Bronchial epithelial cell (primary cell): ENCODE results near the gene HMGCR. TPM values are rescaled to one million over a fixed set of nuclear protein-coding genes. Genes with fewer than 3 reads are reported as not detected.
A peak's percentile ranks its signal among the peaks of the same experiment; 100 is the strongest.

Experiments used
- DNase-seq: peaks from one replicate; pipeline ENCODE4 v3.0.0-alpha.2; 2010; ENCODE audit warnings: low read depth
- FAIRE-seq: peaks from 2 replicates; lab custom pipeline; 2011; peaks lifted over from hg19 to GRCh38; lab: Jason Lieb, UNC
- H3K27me3 ChIP-seq: 2 replicates; pipeline ENCODE4 v1.5.1; 2011; ENCODE audit warnings: low read length; ENCODE audit not compliant: control insufficient read depth, insufficient read depth
- H3K36me3 ChIP-seq: 2 replicates; pipeline ENCODE4 v1.5.1; 2011; ENCODE audit warnings: low read length; ENCODE audit not compliant: control insufficient read depth, insufficient read depth
- H3K4me3 ChIP-seq: 2 replicates; pipeline ENCODE4 v1.5.1; 2011; ENCODE audit warnings: mild to moderate bottlenecking, low read depth, low read length, control low read depth
- total RNA-seq: library from RNA; depleted of rRNA; stranded (reverse); fragments of >200 nt; gene quantifications from 2 replicates; pipeline ENCODE4 v1.2.1, GENCODE V29; 2014
- TF ChIP-seq, protein P1 (sequence below): IDR thresholded peaks from 2 replicates; pipeline ENCODE4 v1.5.1; 2011; ENCODE audit warnings: mild to moderate bottlenecking, moderate library complexity, low read length, control low read depth, inconsistent platforms; ENCODE audit not compliant: insufficient read depth, severe bottlenecking

Gene HMGCR
- total RNA-seq, 1 donor from 2014 or later: 83.7 TPM

DNA sequence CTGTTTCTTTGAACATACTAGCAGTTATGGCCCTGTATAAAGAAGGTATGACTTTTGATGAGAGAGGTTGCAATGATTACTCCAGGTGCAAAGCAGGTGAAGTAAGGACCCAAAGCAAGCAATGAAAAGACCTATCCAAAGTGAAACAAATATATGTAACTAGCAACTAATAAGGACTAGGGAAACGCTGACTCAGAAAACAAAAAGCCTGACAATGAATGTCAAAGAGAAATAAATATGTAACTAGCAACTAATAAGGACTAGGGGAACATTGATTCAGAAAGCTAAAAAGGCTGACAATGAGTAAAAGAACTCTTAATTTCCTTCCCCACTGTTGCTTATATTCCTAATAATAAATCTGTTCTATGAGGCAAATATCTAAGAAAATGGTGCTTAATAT, 43.1 kb downstream of the HMGCR start:
- FAIRE-seq (no peak), DNase-seq (no peak)
- H3K36me3 ChIP-seq: peaks cover 2% of the 10 kb centered on the region
- TF ChIP-seq, protein P1, sequence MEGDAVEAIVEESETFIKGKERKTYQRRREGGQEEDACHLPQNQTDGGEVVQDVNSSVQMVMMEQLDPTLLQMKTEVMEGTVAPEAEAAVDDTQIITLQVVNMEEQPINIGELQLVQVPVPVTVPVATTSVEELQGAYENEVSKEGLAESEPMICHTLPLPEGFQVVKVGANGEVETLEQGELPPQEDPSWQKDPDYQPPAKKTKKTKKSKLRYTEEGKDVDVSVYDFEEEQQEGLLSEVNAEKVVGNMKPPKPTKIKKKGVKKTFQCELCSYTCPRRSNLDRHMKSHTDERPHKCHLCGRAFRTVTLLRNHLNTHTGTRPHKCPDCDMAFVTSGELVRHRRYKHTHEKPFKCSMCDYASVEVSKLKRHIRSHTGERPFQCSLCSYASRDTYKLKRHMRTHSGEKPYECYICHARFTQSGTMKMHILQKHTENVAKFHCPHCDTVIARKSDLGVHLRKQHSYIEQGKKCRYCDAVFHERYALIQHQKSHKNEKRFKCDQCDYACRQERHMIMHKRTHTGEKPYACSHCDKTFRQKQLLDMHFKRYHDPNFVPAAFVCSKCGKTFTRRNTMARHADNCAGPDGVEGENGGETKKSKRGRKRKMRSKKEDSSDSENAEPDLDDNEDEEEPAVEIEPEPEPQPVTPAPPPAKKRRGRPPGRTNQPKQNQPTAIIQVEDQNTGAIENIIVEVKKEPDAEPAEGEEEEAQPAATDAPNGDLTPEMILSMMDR: no peak
- no peaks in the 10 kb centered on the region for H3K27me3 ChIP-seq
- H3K4me3 ChIP-seq: no peak overlapping the region

DNA sequence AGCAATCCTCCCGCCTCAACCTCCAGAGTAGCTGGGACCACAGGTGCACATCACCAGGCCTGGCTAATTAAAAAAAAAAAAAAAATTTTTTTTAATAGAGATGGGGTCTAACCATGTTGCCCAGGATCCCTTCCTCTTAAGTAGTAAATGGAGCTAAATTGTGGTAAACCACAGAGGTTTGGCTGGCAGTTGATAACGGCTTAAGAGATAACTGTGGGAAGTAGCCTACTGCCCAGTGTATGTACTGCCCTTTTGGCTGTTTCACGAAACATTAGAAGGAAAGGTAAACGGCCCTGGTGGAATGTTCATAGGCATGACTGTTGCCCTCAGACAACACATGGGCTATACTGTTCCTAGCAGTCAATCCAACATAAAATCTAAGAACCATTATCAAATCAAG, 44.4 kb downstream of the HMGCR start:
- no peak overlapping the region for H3K4me3 ChIP-seq
- TF ChIP-seq, protein P1: no peak
- H3K36me3 ChIP-seq: peaks cover 2% of the 10 kb centered on the region
- H3K27me3 ChIP-seq: no peaks in the 10 kb centered on the region
- DNase-seq (no peak), FAIRE-seq (no peak)

DNA sequence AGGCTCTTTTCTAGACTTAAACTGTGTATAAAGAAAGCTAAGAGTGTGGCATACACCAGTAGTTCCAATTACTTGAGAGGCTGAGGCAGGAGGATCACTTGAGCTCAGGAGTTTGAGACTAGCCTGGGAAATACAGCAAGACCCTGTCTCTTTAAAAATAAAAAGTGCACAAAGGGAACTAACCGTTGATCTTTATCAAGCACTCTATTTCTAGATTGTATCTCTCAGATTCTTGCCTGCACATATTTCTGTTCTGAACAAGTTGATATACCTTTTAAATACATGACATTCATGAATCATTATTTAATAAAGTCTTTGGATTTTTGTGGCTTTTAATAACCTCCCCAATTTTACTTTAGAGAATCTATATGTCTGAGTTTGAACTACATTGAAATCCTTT, 47.2 kb downstream of the HMGCR start:
- Histone ChIP-seq H3K36me3 (peaks cover 4% of the 10 kb centered on the region), H3K27me3 (no peaks in the 10 kb centered on the region), H3K4me3 (no peak overlapping the region)
- DNase-seq (no peak), FAIRE-seq (no peak)
- TF ChIP-seq, protein P1: no peak

DNA sequence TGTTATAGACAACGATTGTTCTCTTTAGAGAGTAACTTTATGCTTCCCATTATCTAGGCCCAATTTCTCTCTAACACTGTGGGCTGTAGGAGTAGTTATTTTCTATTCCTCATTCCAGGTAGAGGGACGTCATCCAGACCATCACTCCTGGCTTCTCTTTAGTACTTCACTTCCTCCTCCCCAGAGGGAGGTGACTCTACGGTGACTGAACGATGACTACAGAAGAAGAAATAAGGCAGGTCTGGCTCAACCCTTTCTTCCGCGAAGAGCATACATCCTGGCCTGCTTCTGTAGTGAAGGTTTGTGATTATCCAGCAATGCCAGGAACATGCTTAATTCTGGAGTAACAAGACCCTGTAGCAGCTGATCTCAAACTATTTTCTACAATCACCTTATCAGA, 50.8 kb downstream of the HMGCR start:
- no peak for FAIRE-seq
- TF ChIP-seq, protein P1: no peak
- no peaks in the 10 kb centered on the region for H3K27me3 ChIP-seq
- H3K36me3 ChIP-seq: peaks cover 2% of the 10 kb centered on the region
- peak; percentile 24 for DNase-seq
- H3K4me3 ChIP-seq: no peak overlapping the region

DNA sequence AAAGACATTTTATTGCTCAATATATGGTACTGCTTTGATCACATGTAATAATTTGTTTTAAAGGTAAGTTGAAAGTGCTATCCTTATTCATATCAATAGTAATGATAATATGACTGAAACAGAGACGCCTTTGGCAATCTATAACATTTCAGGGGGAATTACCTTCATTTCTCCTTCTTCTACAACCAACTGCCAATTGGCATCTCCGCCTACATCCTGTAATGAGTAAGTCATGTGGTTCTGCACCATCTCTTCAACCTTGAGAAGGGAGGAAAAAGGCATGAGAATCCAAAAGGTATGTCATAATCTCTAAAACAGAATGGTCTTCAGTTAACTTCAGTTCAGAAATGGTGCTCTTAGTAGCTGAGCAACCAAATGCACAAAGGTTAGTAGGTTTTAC, 52.4 kb downstream of the HMGCR start:
- no peak for FAIRE-seq
- no peaks in the 10 kb centered on the region for H3K27me3 ChIP-seq
- peaks cover 2% of the 10 kb centered on the region for H3K36me3 ChIP-seq
- TF ChIP-seq, protein P1: no peak
- DNase-seq: no peak
- H3K4me3 ChIP-seq: no peak overlapping the region

DNA sequence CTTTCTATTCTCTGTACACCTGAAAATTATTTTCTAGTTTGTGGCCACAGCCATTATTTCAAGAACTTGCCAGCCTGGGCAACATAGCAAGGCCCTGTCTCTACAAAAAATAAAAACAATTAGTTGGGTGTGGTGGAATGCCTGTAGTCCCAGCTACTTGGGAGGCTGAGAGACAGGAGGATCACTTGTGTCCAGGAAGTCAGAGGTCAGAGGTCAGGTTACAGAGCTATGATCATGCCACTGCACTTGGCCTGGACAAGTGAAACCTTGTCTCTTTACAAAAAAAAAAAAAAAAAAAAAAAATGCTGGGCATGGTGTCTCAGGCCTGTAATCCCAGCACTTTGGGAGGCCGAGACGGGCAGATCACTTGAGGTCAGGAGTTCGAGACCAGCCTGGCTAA, 58.3 kb downstream of the HMGCR start:
- peaks cover 2% of the 10 kb centered on the region for H3K36me3 ChIP-seq
- no peak for DNase-seq
- TF ChIP-seq, protein P1: no peak
- no peaks in the 10 kb centered on the region for H3K27me3 ChIP-seq
- FAIRE-seq: no peak
- no peak overlapping the region for H3K4me3 ChIP-seq
